HG03378 (cell line): ENCODE data around the gene PLEKHM3.
A peak's percentile ranks its signal among the peaks of the same experiment; 100 is the strongest.
"Not testable (repeated sequence)": the region's sequence is repeated elsewhere in the genome, so short reads cannot be mapped to it uniquely, and the experiment has no call there.

Source experiments
- ATAC-seq: cut with Tn5 transposase; IDR thresholded peaks from one replicate; pipeline ENCODE4 v1.9.1; 2021; ENCODE audit warnings: mild to moderate bottlenecking, moderate library complexity; ENCODE audit not compliant: unreplicated experiment

Gene PLEKHM3

GRCh38 chr2:207835805-207836204 is 189.5 kb downstream of the PLEKHM3 start:
- no peak for ATAC-seq

GRCh38 chr2:207833251-207833751 is 192.0 kb downstream of the PLEKHM3 start:
- peak; percentile 99 for ATAC-seq

- ATAC-seq = no peak
Observed at GRCh38 chr2:207831584-207832248, 193.6 kb downstream of the PLEKHM3 start.

- ATAC-seq = no peak
Observed at GRCh38 chr2:207830778-207831438, 194.4 kb downstream of the PLEKHM3 start.

- no peak for ATAC-seq
Observed at GRCh38 chr2:207828361-207829057, 196.8 kb downstream of the PLEKHM3 start.

GRCh38 chr2:207825978-207826377 is 199.3 kb downstream of the PLEKHM3 start:
- ATAC-seq = no peak

- ATAC-seq = no peak
Observed at GRCh38 chr2:207825045-207825954, 200.0 kb downstream of the PLEKHM3 start.

GRCh38 chr2:207823865-207824264 is 201.5 kb downstream of the PLEKHM3 start:
- no peak for ATAC-seq

GRCh38 chr2:207819839-207820784 is 205.2 kb downstream of the PLEKHM3 start:
- no peak for ATAC-seq

- ATAC-seq = no peak
Observed at GRCh38 chr2:207819021-207819797, 206.1 kb downstream of the PLEKHM3 start.

GRCh38 chr2:207816546-207816945 is 208.8 kb downstream of the PLEKHM3 start:
- no peak for ATAC-seq

GRCh38 chr2:207815254-207815653 is 210.1 kb downstream of the PLEKHM3 start:
- ATAC-seq = no peak

- ATAC-seq = no peak
Observed at GRCh38 chr2:207813942-207814341, 211.4 kb downstream of the PLEKHM3 start.

- ATAC-seq = no peak
Observed at GRCh38 chr2:207813221-207813916, 212.0 kb downstream of the PLEKHM3 start.

- ATAC-seq = no peak
Observed at GRCh38 chr2:207812726-207813080, 212.6 kb downstream of the PLEKHM3 start.

- no peak for ATAC-seq
Observed at GRCh38 chr2:207812058-207812725, 213.1 kb downstream of the PLEKHM3 start.

GRCh38 chr2:207811658-207812057 is 213.7 kb downstream of the PLEKHM3 start:
- ATAC-seq = not testable (repeated sequence)
